ENCODE results near the gene TNIK.

DNA sequence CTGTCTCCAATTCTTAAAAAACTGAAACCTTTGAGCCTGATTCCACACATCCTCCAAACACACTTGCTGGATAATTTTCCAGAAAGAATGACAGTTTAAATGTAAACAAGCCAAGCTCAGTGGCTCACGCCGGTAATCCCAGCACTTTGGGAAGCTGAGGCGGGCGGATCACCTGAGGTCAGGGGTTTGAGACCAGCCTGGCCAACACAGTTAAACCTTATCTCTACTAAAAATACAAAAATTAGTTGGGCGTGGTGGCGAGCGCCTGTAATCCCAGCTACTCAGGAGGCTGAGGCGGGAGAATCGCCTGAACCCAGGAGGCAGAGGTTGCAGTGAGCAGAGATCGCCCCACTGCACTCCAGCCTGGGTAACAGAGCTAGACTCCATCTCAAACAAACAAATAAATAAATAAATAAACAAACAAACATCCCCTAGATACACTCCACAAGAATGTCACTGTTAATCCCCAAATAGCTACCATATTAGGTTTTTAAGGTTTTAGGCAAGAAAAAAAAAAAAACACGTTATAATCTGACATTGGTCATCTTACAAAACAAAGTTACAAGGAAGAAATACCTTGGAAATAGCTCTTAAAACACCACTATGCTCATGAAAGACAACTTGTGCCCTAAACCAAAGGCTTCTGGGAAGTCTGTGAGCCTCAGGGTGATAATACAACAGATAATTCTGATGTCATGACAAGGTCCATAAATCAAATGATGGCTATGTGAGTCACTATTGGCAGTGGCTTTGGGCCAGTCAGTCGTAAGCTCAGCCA lies 13.2 kb downstream of the TNIK start:
- TF ChIP-seq TAF1 (IDR thresholded peaks at IDR 0.05; ENCODE audit: borderline replicate concordance, low read depth, low read length) (no peak), POLR2AphosphoS5 (IDR thresholded peaks at IDR 0.05; ENCODE audit: low read depth, low read length) (no peak), POLR2A (IDR thresholded peaks at IDR 0.05; ENCODE audit: low read depth, low read length) (no peak)

All from GM12892 (cell line).